Mucosa of rectum (tissue), 2 donors: ENCODE measurements around the gene ELOVL6.
"Not testable (repeated sequence)": the region's sequence is repeated elsewhere in the genome, so short reads cannot be mapped to it uniquely, and the experiment has no call there.

ENCODE experiments used
- H3K27ac ChIP-seq, 2 donors: one replicate each; pipeline ENCODE4 v1.7.0; 2013; ENCODE audit warnings: inconsistent platforms in 2 of 2, low read depth in 2 of 2, low read length in 2 of 2
- H3K27me3 ChIP-seq, 2 donors: one replicate each; pipeline ENCODE4 v1.7.0; 2013; ENCODE audit warnings: low read length in 2 of 2; ENCODE audit not compliant: control insufficient read depth in 2 of 2, insufficient read depth in 2 of 2
- H3K36me3 ChIP-seq, 2 donors: one replicate each; pipeline ENCODE4 v1.7.0; 2013; ENCODE audit warnings: low read length in 2 of 2; ENCODE audit not compliant: control insufficient read depth in 2 of 2, insufficient read depth in 2 of 2
- H3K4me1 ChIP-seq, 2 donors: one replicate each; pipeline ENCODE4 v1.7.0; 2013; ENCODE audit warnings: low read length in 2 of 2, mild to moderate bottlenecking in 1 of 2; ENCODE audit not compliant: control insufficient read depth in 2 of 2, insufficient read depth in 2 of 2
- H3K4me3 ChIP-seq, 2 donors: one replicate each; pipeline ENCODE4 v1.7.0; 2013; ENCODE audit warnings: low read length in 2 of 2
- H3K9ac ChIP-seq, 2 donors: one replicate each; pipeline ENCODE4 v1.7.0; 2013; ENCODE audit warnings: low read length in 2 of 2, low read depth in 1 of 2, mild to moderate bottlenecking in 1 of 2
- H3K9me3 ChIP-seq, 2 donors: one replicate each; pipeline ENCODE4 v1.7.0; 2013; ENCODE audit warnings: low read length in 2 of 2; ENCODE audit not compliant: control insufficient read depth in 2 of 2
- donor health status: healthy.
- donor health status: Normal muscosa, but diverticular disease.

Gene ELOVL6

GRCh38 chr4:110197529-110198042 is 829 bp downstream of the ELOVL6 start:
- H3K27me3 ChIP-seq: no peaks in the 10 kb centered on the region
- peaks cover 12 to 23% of the 10 kb centered on the region in 2 donors for H3K4me1 ChIP-seq
- no peaks in the 10 kb centered on the region for H3K36me3 ChIP-seq
- peak overlapping the region; percentile 77 to 80 for H3K4me3 ChIP-seq
- H3K27ac ChIP-seq: peak overlapping the region; percentile 92 to 93
- H3K9me3 ChIP-seq: no peaks in the 10 kb centered on the region
- H3K9ac ChIP-seq: peak overlapping the region; percentile 42 to 92

DNA sequence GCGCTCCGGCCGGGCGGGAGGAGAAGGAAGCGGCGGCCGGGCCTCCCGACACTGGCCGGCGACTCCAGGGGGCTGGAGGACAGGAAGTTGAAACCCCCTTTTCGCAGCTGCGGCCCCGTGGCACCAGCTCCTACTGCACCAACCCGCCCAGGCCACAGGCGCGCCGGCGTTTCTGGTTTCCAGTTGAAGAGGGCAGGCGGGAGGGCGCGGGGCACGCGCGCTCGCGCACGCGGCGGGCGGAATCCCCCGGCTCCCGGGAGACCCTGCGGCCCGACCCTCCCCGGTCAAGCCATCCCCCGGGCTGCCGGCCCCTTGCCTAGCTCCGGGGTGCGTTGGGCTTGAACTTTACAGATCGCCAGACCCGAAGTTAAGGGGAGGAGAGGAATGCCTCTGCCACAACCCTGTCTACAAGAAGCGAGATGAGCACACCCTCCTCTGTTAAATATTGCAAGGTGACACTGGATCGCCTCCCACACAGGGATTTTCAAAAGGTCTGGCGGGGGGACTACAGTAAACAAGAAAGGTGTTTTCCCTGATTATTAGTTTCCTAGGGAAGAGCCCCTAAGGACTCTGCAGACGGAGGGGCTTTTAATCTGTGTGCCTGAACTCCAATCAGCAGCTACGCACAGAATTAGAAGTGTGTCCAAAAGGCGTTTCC is 1.4 kb downstream of the ELOVL6 start:
- peak overlapping the region; percentile 77 to 80 for H3K4me3 ChIP-seq

GRCh38 chr4:110196206-110196870 is 2.1 kb downstream of the ELOVL6 start:
- Histone ChIP-seq H3K36me3 (no peaks in the 10 kb centered on the region), H3K9ac (peak overlapping the region; percentile 42 to 92), H3K9me3 (no peaks in the 10 kb centered on the region)

More for the DNA sequence above, 1.4 kb downstream of the ELOVL6 start:
- Histone ChIP-seq H3K27ac (peak overlapping the region; percentile 92 to 93), H3K9me3 (no peaks in the 10 kb centered on the region), H3K9ac (peak overlapping the region; percentile 42 to 92), H3K4me1 (peaks cover 12 to 23% of the 10 kb centered on the region in 2 donors), H3K27me3 (no peaks in the 10 kb centered on the region), H3K36me3 (no peaks in the 10 kb centered on the region)

GRCh38 chr4:110195561-110196205 is 2.7 kb downstream of the ELOVL6 start:
- Histone ChIP-seq H3K27ac (peak overlapping the region; percentile 92 to 93), H3K9me3 (no peaks in the 10 kb centered on the region), H3K9ac (peak overlapping the region; percentile 42 to 92), H3K4me1 (peaks cover 12 to 23% of the 10 kb centered on the region in 2 donors), H3K27me3 (no peaks in the 10 kb centered on the region), H3K4me3 (peak overlapping the region; percentile 77 to 80), H3K36me3 (no peaks in the 10 kb centered on the region)

More at GRCh38 chr4:110196206-110196870, 2.1 kb downstream of the ELOVL6 start:
- peaks cover 12 to 23% of the 10 kb centered on the region in 2 donors for H3K4me1 ChIP-seq
- H3K27ac ChIP-seq: peak overlapping the region; percentile 92 to 93
- peak overlapping the region; percentile 77 to 80 for H3K4me3 ChIP-seq
- no peaks in the 10 kb centered on the region for H3K27me3 ChIP-seq

GRCh38 chr4:110193822-110194761 is 4.3 kb downstream of the ELOVL6 start:
- peak overlapping the region; percentile 67 to 82 for H3K27ac ChIP-seq
- H3K27me3 ChIP-seq: no peaks in the 10 kb centered on the region
- peak overlapping the region in 1 of 2 donors; percentile 43 for H3K9ac ChIP-seq
- H3K4me1 ChIP-seq: peaks cover 11 to 22% of the 10 kb centered on the region in 2 donors
- peak overlapping the region in 1 of 2 donors; percentile 46 for H3K4me3 ChIP-seq
- H3K9me3 ChIP-seq: no peaks in the 10 kb centered on the region
- no peaks in the 10 kb centered on the region for H3K36me3 ChIP-seq

GRCh38 chr4:110193287-110193686 is 5.1 kb downstream of the ELOVL6 start:
- not testable (repeated sequence) for H3K4me3 ChIP-seq, H3K9me3 ChIP-seq, H3K27me3 ChIP-seq, H3K36me3 ChIP-seq
- peaks cover 7 to 21% of the 10 kb centered on the region in 2 donors for H3K4me1 ChIP-seq
- H3K9ac ChIP-seq: peak overlapping the region in 1 of 2 donors; percentile 5
- H3K27ac ChIP-seq: peak overlapping the region; percentile 4 to 82

DNA sequence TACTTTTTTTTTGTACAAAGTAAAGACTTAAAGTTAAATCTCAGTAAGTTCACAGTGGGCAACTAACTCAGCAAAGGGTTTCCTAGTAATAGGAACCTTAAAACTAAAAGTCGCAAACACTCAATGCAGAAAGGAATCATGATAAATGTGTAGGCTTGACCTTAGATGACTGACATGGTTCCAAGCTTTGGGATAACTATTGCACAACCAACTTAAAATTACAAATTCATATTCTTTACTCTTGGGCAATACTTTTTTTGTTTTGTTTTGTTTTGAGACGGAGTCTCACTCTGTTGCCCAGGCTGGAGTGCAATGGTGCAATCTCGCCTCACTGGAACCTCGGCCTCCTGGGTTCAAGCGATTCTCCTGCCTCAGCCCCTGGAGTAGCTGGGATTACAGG is 8.2 kb downstream of the ELOVL6 start:
- Histone ChIP-seq H3K9me3 (no peaks in the 10 kb centered on the region), H3K27ac (no peak overlapping the region), H3K4me1 (peaks cover 5 to 15% of the 10 kb centered on the region in 2 donors), H3K9ac (no peak overlapping the region), H3K4me3 (no peak overlapping the region), H3K36me3 (no peaks in the 10 kb centered on the region), H3K27me3 (no peaks in the 10 kb centered on the region)

- Histone ChIP-seq H3K9ac (no peak overlapping the region), H3K27me3 (no peaks in the 10 kb centered on the region), H3K9me3 (no peaks in the 10 kb centered on the region), H3K27ac (no peak overlapping the region), H3K36me3 (no peaks in the 10 kb centered on the region), H3K4me3 (no peak overlapping the region), H3K4me1 (no peaks in the 10 kb centered on the region)
These were observed 10.3 kb downstream of the ELOVL6 start for GRCh38 chr4:110188113-110188512.

- no peak overlapping the region for H3K4me3 ChIP-seq
- H3K27me3 ChIP-seq: no peaks in the 10 kb centered on the region
- H3K36me3 ChIP-seq: no peaks in the 10 kb centered on the region
- H3K9ac ChIP-seq: no peak overlapping the region
- H3K27ac ChIP-seq: no peak overlapping the region
- H3K4me1 ChIP-seq: no peaks in the 10 kb centered on the region
- no peaks in the 10 kb centered on the region for H3K9me3 ChIP-seq
These were observed 13.6 kb downstream of the ELOVL6 start for GRCh38 chr4:110184791-110185155.
